Uterus (tissue), 4 donors: ENCODE data around the gene FXYD4. TPM values are rescaled to one million over a fixed set of nuclear protein-coding genes. Genes with fewer than 3 reads are reported as not detected.
A peak's percentile ranks its signal among the peaks of the same experiment; 100 is the strongest.
"Not testable (repeated sequence)": the region's sequence is repeated elsewhere in the genome, so short reads cannot be mapped to it uniquely, and the experiment has no call there.

Experiments
- DNase-seq, 2 donors: peaks; one replicate each; pipeline ENCODE4 v3.0.0-alpha.2; 2019 to 2020
- H3K27ac ChIP-seq, 2 donors: fragments of 200-600 bp; sonication (generic); 1 replicate in 1 of 2; 2 replicates in 1 of 2; pipeline ENCODE4 v1.5.1; 2016 to 2018
- H3K27me3 ChIP-seq, 2 donors: fragments of 200-600 bp; sonication (generic); one replicate each; pipeline ENCODE4 v1.5.1; 2018 to 2019; ENCODE audit warnings: control low read depth in 1 of 2
- H3K36me3 ChIP-seq, 2 donors: fragments of 200-600 bp; sonication (generic); one replicate each; pipeline ENCODE4 v1.5.1; 2019; ENCODE audit warnings: control low read depth in 1 of 2
- H3K4me1 ChIP-seq, 2 donors: fragments of 200-600 bp; sonication (generic); one replicate each; pipeline ENCODE4 v1.5.1; 2018 to 2019; ENCODE audit warnings: control low read depth in 1 of 2
- H3K4me3 ChIP-seq, 2 donors: fragments of 200-600 bp; sonication (generic); 1 replicate in 1 of 2; 2 replicates in 1 of 2; pipeline ENCODE4 v1.5.1; 2018 to 2019; ENCODE audit warnings: mild to moderate bottlenecking in 1 of 2
- H3K9me3 ChIP-seq, 2 donors: fragments of 200-600 bp; sonication (generic); one replicate each; pipeline ENCODE4 v1.5.1; 2019; ENCODE audit warnings: control low read depth in 1 of 2
- CTCF ChIP-seq, 4 experiments: fragments of 200-600 bp in 2 of 4; fragments of 450-650 bp in 2 of 4; sonication (generic) in 2 of 4; IDR thresholded peaks; one replicate each; pipeline ENCODE4 v1.5.1; 2016 to 2019; ENCODE audit warnings: antibody characterized with exemption in 4 of 4, mild to moderate bottlenecking in 2 of 4, moderate library complexity in 1 of 4
- POLR2A ChIP-seq, 2 donors: fragments of 450-650 bp; IDR thresholded peaks; one replicate each; pipeline ENCODE4 v1.6.1; 2016; ENCODE audit warnings: antibody characterized with exemption in 2 of 2, mild to moderate bottlenecking in 1 of 2, moderate library complexity in 1 of 2
- intact Hi-C: fragments of 100-400 bp; cut with DNase I; formaldehyde crosslinking; loops from one replicate; pipeline ENCODE4 v1.15.1; 2023; ENCODE audit warnings: low total_unique reads
- total RNA-seq, 4 donors: library from RNA; depleted of rRNA in 3 of 4; stranded (reverse); fragments of >200 nt in 3 of 4; gene quantifications; one replicate each; pipeline versions ENCODE4 v1.1.0 to v1.2.4, GENCODE V29; 2014 to 2023
- donor health status: DM: yes; HTN: yes; CAD: no.

Gene FXYD4
- total RNA-seq, 4 donors from 2014 or later = not detected

- no peaks in the 10 kb centered on the region for H3K4me1 ChIP-seq
- TF ChIP-seq POLR2A (IDR thresholded peaks at IDR 0.05) (no peak), CTCF (IDR thresholded peaks at IDR 0.05) (no peak)
- no peaks in the 10 kb centered on the region for H3K9me3 ChIP-seq
- no peak for DNase-seq
- intact Hi-C loops = no loop called here
- no peak overlapping the region for H3K4me3 ChIP-seq
- no peaks in the 10 kb centered on the region for H3K27me3 ChIP-seq
- no peak overlapping the region for H3K27ac ChIP-seq
- no peaks in the 10 kb centered on the region for H3K36me3 ChIP-seq
Measured at GRCh38 chr10:43389867-43390266, 18.4 kb downstream of the FXYD4 start.

- DNase-seq = no peak
- Histone ChIP-seq H3K9me3 (no peaks in the 10 kb centered on the region), H3K27me3 (no peaks in the 10 kb centered on the region), H3K27ac (no peak overlapping the region), H3K4me1 (peaks cover under 1 to 2% of the 10 kb centered on the region in 2 donors), H3K4me3 (no peak overlapping the region), H3K36me3 (no peaks in the 10 kb centered on the region)
- TF ChIP-seq POLR2A (IDR thresholded peaks at IDR 0.05) = no peak
- TF ChIP-seq CTCF (IDR thresholded peaks at IDR 0.05) = no peak
- intact Hi-C loops = no loop called here
Measured at GRCh38 chr10:43390333-43390732, 18.9 kb downstream of the FXYD4 start.

GRCh38 chr10:43390759-43391158, 19.3 kb downstream of the FXYD4 start:
- H3K4me1 ChIP-seq = peaks cover 4 to 6% of the 10 kb centered on the region in 2 donors
- no peak overlapping the region for H3K4me3 ChIP-seq
- no peak overlapping the region for H3K27ac ChIP-seq
- no peak for DNase-seq
- TF ChIP-seq CTCF (IDR thresholded peaks at IDR 0.05) (peak in 2 of 4 experiments; percentile 33 to 34), POLR2A (IDR thresholded peaks at IDR 0.05) (no peak)
- H3K27me3 ChIP-seq = no peaks in the 10 kb centered on the region
- H3K36me3 ChIP-seq = no peaks in the 10 kb centered on the region
- H3K9me3 ChIP-seq = no peaks in the 10 kb centered on the region
- intact Hi-C loops = no loop called here

DNA sequence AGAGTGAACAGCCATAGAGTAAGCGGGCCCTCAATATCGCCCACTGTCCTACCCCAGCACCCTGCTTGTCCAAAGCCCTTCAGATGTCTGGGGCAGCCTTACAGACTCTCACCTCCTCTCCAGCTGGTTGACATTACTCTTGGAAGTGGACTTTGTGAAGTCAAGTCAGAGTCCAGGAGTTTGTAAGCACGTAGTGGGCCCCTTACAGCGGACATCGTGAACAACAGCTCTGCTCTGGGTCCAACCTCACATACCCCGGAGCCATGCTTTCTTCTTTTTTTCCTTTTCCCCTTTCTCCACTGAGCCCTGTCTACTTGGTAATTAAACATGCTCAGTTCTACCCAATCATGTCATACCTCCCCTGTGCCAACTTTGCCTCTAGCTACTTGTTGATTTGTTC, 20.1 kb downstream of the FXYD4 start:
- Histone ChIP-seq H3K4me1 (peaks cover 6 to 9% of the 10 kb centered on the region in 2 donors), H3K4me3 (no peak overlapping the region), H3K9me3 (no peaks in the 10 kb centered on the region), H3K27me3 (no peaks in the 10 kb centered on the region), H3K36me3 (no peaks in the 10 kb centered on the region), H3K27ac (no peak overlapping the region)
- no peak for TF ChIP-seq POLR2A (IDR thresholded peaks at IDR 0.05)
- TF ChIP-seq CTCF (IDR thresholded peaks at IDR 0.05) = no peak
- no peak for DNase-seq
- intact Hi-C loops = no loop called here

GRCh38 chr10:43392748-43393147, 21.3 kb downstream of the FXYD4 start:
- no peak for TF ChIP-seq POLR2A (IDR thresholded peaks at IDR 0.05)
- no peak for TF ChIP-seq CTCF (IDR thresholded peaks at IDR 0.05)
- Histone ChIP-seq H3K9me3 (no peaks in the 10 kb centered on the region), H3K27me3 (no peaks in the 10 kb centered on the region), H3K36me3 (no peaks in the 10 kb centered on the region), H3K4me3 (no peak overlapping the region), H3K27ac (no peak overlapping the region), H3K4me1 (peaks cover 6 to 9% of the 10 kb centered on the region in 2 donors)
- intact Hi-C loops = no loop called here
- DNase-seq = no peak

GRCh38 chr10:43393186-43393585, 21.8 kb downstream of the FXYD4 start:
- H3K27me3 ChIP-seq, H3K4me1 ChIP-seq, DNase-seq, intact Hi-C loops, H3K9me3 ChIP-seq, H3K4me3 ChIP-seq, H3K36me3 ChIP-seq, H3K27ac ChIP-seq: not testable (repeated sequence)
